Adrenal gland (tissue), 12 donors: ENCODE data around the gene SCAPER. TPM values are rescaled to one million over a fixed set of nuclear protein-coding genes. Genes with fewer than 3 reads are reported as not detected.

Experiments
- DNase-seq, 7 donors: peaks; one replicate each; pipeline ENCODE4 v3.0.0-alpha.2; 2019 to 2020
- H3K27ac ChIP-seq, 5 donors: fragments of 200-600 bp; sonication (generic) in 4 of 5; 1 replicate in 3 of 5; 2 replicates in 2 of 5; pipeline versions ENCODE4 v1.5.1 to v1.8.0; 2016 to 2020; ENCODE audit warnings: mild to moderate bottlenecking in 1 of 5
- H3K27me3 ChIP-seq: fragments of 200-600 bp; 2 replicates; pipeline ENCODE4 v1.8.0; 2021
- H3K36me3 ChIP-seq, 2 donors: fragments of 200-600 bp; replicated peaks in 1 of 2; 1 replicate in 1 of 2; 2 replicates in 1 of 2; pipeline versions ENCODE4 v1.5.1 to v1.8.0; 2018 to 2022
- H3K4me1 ChIP-seq, 2 donors: fragments of 200-600 bp; replicated peaks in 1 of 2; 1 replicate in 1 of 2; 2 replicates in 1 of 2; pipeline versions ENCODE4 v1.5.1 to v1.8.0; 2018 to 2021
- H3K4me3 ChIP-seq, 4 donors: fragments of 200-600 bp; sonication (generic) in 3 of 4; one replicate each; pipeline ENCODE4 v1.5.1; 2016 to 2018
- H3K9me3 ChIP-seq, 3 donors: fragments of 200-600 bp; sonication (generic) in 1 of 3; replicated peaks in 1 of 3; 1 replicate in 2 of 3; 2 replicates in 1 of 3; pipeline versions ENCODE4 v1.5.1 to v1.8.0; 2016 to 2021
- POLR2A ChIP-seq, 2 donors: fragments of 450-650 bp; IDR thresholded peaks; one replicate each; pipeline ENCODE4 v1.6.1; 2017; ENCODE audit warnings: antibody characterized with exemption in 2 of 2, mild to moderate bottlenecking in 2 of 2, moderate library complexity in 1 of 2
- WGBS, 4 donors: extraction: QIAGEN DNeasy Blood & Tissue Kit in 2 of 4; methylation state at CpG; one replicate each; pipeline versions ENCODE4 v1.1.5 to v1.1.7; 2013 to 2017; 5-methylcytosine and 5-hydroxymethylcytosine counted together
- intact Hi-C, 2 donors: fragments of 100-400 bp; cut with DNase I; formaldehyde crosslinking; loops; one replicate each; pipeline versions ENCODE4 v1.14.1 to v1.15.0; 2022 to 2023
- polyA plus RNA-seq, 3 donors: library from polyadenylated mRNA; stranded (reverse); fragments of 200-250 nt in 2 of 3; fragments of 350-450 nt in 1 of 3; fragmentation: Illumina TruSeq in 1 of 3; extraction: RNeasy Lipid Tissue Mini Kit (QIAGEN cat#74804) in 1 of 3; gene quantifications; one replicate each; pipeline ENCODE4 v1.2.3, GENCODE V29; 2013 to 2014
- total RNA-seq, 9 donors: library from RNA; depleted of rRNA in 4 of 9; stranded (reverse); fragments of >200 nt in 4 of 9; fragments of 120-200 nt in 1 of 9; fragmentation: NEBNext Ultra II Directional in 1 of 9; extraction: Animal tissue kit (Norgen Biotek cat#: 25700) in 1 of 9; gene quantifications; one replicate each; pipeline versions ENCODE4 v1.1.0 to v1.2.4, GENCODE V29; 2013 to 2023
- TF ChIP-seq, protein P1 (sequence below), 6 experiments: fragments of 450-650 bp in 4 of 6; fragments of 200-600 bp in 2 of 6; sonication (generic) in 1 of 6; IDR thresholded peaks; 1 replicate in 5 of 6; 2 replicates in 1 of 6; pipeline versions ENCODE4 v1.5.1 to v1.8.0; 2016 to 2021; ENCODE audit warnings: antibody characterized with exemption in 6 of 6, mild to moderate bottlenecking in 2 of 6, moderate library complexity in 1 of 6
- donor health status: healthy with polysubstance abuse.
- donor health status: Bipolar disorder and iron deficiency.
- donor health status: DM: yes; HTN: yes; CAD: no.
- donor health status: DM: no; HTN: no; CAD: no.
- donor health status: DM: no; HTN: no; CAD: no.
- donor health status: DM: yes; HTN: yes; CAD: no.

SCAPER gene
- total and polyA plus RNA-seq, 12 donors: 3.9 to 95.3 (median 24.1) TPM

DNA sequence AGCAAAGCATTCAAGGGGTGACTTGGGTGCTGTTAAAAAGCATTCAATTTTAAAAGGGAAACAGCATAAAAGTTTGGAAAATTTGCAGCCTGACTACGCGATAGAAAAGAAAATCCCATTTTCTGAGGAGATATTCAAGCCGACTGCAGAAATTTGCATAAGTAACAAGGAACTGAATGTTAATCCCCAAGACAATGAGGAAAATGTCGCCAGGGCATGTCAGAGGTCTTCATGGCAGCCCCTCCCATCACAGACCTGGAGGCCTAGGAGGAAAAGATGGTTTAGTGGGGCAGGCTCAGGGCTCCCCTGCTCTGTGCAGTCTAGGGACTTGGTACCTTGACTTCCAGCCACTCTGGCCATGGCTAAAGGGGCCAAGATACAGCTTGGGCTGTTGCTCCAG, 475.5 kb downstream of the SCAPER start:
- Histone ChIP-seq H3K36me3 (no peaks in the 10 kb centered on the region), H3K4me1 (no peaks in the 10 kb centered on the region), H3K4me3 (no peak overlapping the region), H3K27ac (no peak overlapping the region), H3K27me3 (no peaks in the 10 kb centered on the region), H3K9me3 (no peaks in the 10 kb centered on the region)
- 97 to 99% (median 98%) methylated on average over 4 of the region's 4 CpGs for WGBS, 4 donors
- TF ChIP-seq, protein P1, sequence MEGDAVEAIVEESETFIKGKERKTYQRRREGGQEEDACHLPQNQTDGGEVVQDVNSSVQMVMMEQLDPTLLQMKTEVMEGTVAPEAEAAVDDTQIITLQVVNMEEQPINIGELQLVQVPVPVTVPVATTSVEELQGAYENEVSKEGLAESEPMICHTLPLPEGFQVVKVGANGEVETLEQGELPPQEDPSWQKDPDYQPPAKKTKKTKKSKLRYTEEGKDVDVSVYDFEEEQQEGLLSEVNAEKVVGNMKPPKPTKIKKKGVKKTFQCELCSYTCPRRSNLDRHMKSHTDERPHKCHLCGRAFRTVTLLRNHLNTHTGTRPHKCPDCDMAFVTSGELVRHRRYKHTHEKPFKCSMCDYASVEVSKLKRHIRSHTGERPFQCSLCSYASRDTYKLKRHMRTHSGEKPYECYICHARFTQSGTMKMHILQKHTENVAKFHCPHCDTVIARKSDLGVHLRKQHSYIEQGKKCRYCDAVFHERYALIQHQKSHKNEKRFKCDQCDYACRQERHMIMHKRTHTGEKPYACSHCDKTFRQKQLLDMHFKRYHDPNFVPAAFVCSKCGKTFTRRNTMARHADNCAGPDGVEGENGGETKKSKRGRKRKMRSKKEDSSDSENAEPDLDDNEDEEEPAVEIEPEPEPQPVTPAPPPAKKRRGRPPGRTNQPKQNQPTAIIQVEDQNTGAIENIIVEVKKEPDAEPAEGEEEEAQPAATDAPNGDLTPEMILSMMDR (IDR thresholded peaks at IDR 0.05): no peak
- no peak for TF ChIP-seq POLR2A (IDR thresholded peaks at IDR 0.05)
- no peak for DNase-seq
- intact Hi-C loops: no loop called here

DNA sequence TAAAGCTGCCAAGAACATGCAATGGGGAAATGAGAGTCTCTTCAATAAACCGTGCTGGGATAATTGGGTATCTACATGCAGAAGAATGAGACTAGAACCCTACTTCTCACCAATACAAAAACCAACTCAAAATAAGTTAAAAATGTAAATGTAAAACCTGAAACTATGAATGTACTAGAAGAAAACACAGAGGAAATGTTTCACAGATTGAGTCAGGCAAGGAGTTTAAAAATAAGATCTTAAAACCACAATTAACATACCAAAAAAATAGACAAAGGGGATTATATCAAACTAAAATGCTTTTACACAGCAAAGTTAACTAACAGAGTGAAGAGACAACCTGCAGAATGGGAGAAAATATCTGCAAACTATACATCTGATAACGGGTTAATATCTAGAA, 478.2 kb downstream of the SCAPER start:
- H3K4me1 ChIP-seq: no peaks in the 10 kb centered on the region
- H3K4me3 ChIP-seq: no peak overlapping the region
- DNase-seq: no peak
- TF ChIP-seq, protein P1 (IDR thresholded peaks at IDR 0.05): no peak
- TF ChIP-seq POLR2A (IDR thresholded peaks at IDR 0.05): no peak
- no peaks in the 10 kb centered on the region for H3K9me3 ChIP-seq
- 94 to 98% (median 96%) methylated on average over 2 of the region's 2 CpGs for WGBS, 4 donors
- no peaks in the 10 kb centered on the region for H3K36me3 ChIP-seq
- no peak overlapping the region for H3K27ac ChIP-seq
- intact Hi-C loops: no loop called here
- H3K27me3 ChIP-seq: no peaks in the 10 kb centered on the region

GRCh38 chr15:76418352-76419140, 486.6 kb downstream of the SCAPER start:
- H3K4me3 ChIP-seq: no peak overlapping the region
- H3K27ac ChIP-seq: no peak overlapping the region
- no peak for DNase-seq
- intact Hi-C loops: no loop called here
- no peaks in the 10 kb centered on the region for H3K4me1 ChIP-seq
- H3K27me3 ChIP-seq: no peaks in the 10 kb centered on the region
- TF ChIP-seq POLR2A (IDR thresholded peaks at IDR 0.05): no peak
- TF ChIP-seq, protein P1 (IDR thresholded peaks at IDR 0.05): no peak
- 88 to 100% (median 90%) methylated on average over 1 to 2 of the region's 2 CpGs for WGBS, 4 donors
- H3K9me3 ChIP-seq: no peaks in the 10 kb centered on the region
- H3K36me3 ChIP-seq: no peaks in the 10 kb centered on the region

DNA sequence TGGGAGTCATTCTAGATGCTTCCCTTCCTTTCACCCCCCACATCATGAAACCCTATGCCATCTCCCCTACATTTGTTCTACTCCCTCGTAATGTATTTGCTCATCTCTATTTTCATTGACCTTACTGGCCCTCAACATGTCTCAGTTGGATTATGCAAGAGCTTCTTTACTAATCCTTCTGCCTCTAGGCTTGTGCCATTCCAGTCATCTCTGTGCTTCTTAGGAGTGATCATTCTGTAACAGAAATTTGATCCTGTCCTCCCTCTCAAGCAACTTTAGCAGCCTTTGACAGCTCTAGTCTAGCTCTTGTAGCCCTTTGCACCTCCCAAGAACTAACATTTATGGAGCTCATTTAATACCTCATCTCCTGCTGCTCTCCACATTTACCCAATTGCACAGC, 503.9 kb downstream of the SCAPER start:
- WGBS, 4 donors: 68 to 93% (median 85%) methylated on average over 1 of the region's 1 CpG
- Histone ChIP-seq H3K27me3 (no peaks in the 10 kb centered on the region), H3K9me3 (no peaks in the 10 kb centered on the region), H3K4me1 (no peaks in the 10 kb centered on the region), H3K27ac (no peak overlapping the region), H3K36me3 (no peaks in the 10 kb centered on the region), H3K4me3 (no peak overlapping the region)
- TF ChIP-seq, protein P1 (IDR thresholded peaks at IDR 0.05): no peak
- no peak for TF ChIP-seq POLR2A (IDR thresholded peaks at IDR 0.05)
- DNase-seq: no peak
- intact Hi-C loops: no loop called here
